Naive thymus-derived CD8-positive, alpha-beta T cell (primary cell): ENCODE data around the gene COBL. TPM values are rescaled to one million over a fixed set of nuclear protein-coding genes. Genes with fewer than 3 reads are reported as not detected.

Experiments
- ATAC-seq, 2 donors: fragments of 150-1000 bp; cut with Tn5 transposase in 1 of 2; sonication (Bioruptor Pico), chemical (Tn5 transposase) in 1 of 2; 1 replicate in 1 of 2; 2 replicates in 1 of 2; pipeline ENCODE4 v1.10.0; 2021; ENCODE audit warnings: mild to moderate bottlenecking in 2 of 2, moderate library complexity in 2 of 2
- POLR2A ChIA-PET: fragments of 350-600 bp; sonication (Branson Sonifier 250); formaldehyde crosslinking; loops from one replicate; lab custom pipeline; 2021; ENCODE audit warnings: antibody characterized with exemption; lab: Charles Lee
- DNase-seq, 10 donors: peaks; one replicate each; pipeline versions ENCODE4 v3.0.0 to v3.0.0-alpha.2; 2020 to 2022
- H3K27ac Mint-ChIP-seq, 10 donors: one replicate each; pipeline ENCODE4 v1.8.0; 2020 to 2022; ENCODE audit warnings: mild to moderate bottlenecking in 10 of 10, mixed read lengths in 10 of 10, moderate library complexity in 4 of 10, inconsistent platforms in 1 of 10
- H3K27me3 Mint-ChIP-seq, 5 donors: one replicate each; pipeline ENCODE4 v1.8.0; 2021 to 2022; ENCODE audit warnings: mixed read lengths in 5 of 5
- H3K36me3 Mint-ChIP-seq, 3 donors: one replicate each; pipeline ENCODE4 v1.8.0; 2020 to 2022; ENCODE audit warnings: mixed read lengths in 3 of 3, mild to moderate bottlenecking in 2 of 3, inconsistent platforms in 1 of 3
- H3K4me1 Mint-ChIP-seq, 4 donors: one replicate each; pipeline ENCODE4 v1.8.0; 2021 to 2022; ENCODE audit warnings: mixed read lengths in 4 of 4
- H3K4me3 Mint-ChIP-seq, 10 donors: one replicate each; pipeline ENCODE4 v1.8.0; 2020 to 2022; ENCODE audit warnings: mild to moderate bottlenecking in 10 of 10, mixed read lengths in 10 of 10, moderate library complexity in 6 of 10, inconsistent platforms in 1 of 10
- H3K9me3 Mint-ChIP-seq, 9 donors: one replicate each; pipeline ENCODE4 v1.8.0; 2020 to 2022; ENCODE audit warnings: mixed read lengths in 9 of 9, mild to moderate bottlenecking in 3 of 9, inconsistent platforms in 1 of 9, moderate library complexity in 1 of 9
- polyA plus RNA-seq, 3 donors: library from polyadenylated mRNA; unstranded; fragments of 300-500 nt; fragmentation: Illumina TruSeq; gene quantifications; one replicate each; pipeline ENCODE4 v1.2.3, GENCODE V29; 2021
- total RNA-seq, 8 experiments: library from RNA in 2 of 8; stranded (reverse) in 2 of 8; gene quantifications; one replicate each; pipeline ENCODE4 v1.2.3 and lab custom pipeline; 2021 to 2026

COBL gene
- total and polyA plus RNA-seq, 5 experiments from 2014 or later, result not detected

GRCh38 chr7:51189777-51190176 lies 126.8 kb downstream of the COBL start:
- Mint-ChIP-seq H3K27me3 (peaks cover 0 to 4% (median 0%) of the 10 kb centered on the region in 5 donors), H3K27ac (no peak overlapping the region), H3K9me3 (no peaks in the 10 kb centered on the region), H3K4me3 (no peak overlapping the region), H3K36me3 (no peaks in the 10 kb centered on the region), H3K4me1 (no peaks in the 10 kb centered on the region)
- POLR2A ChIA-PET, result no interaction called here
- no peak for DNase-seq
- ATAC-seq, result no peak

GRCh38 chr7:51188987-51189386 lies 127.6 kb downstream of the COBL start:
- Mint-ChIP-seq H3K27ac (no peak overlapping the region), H3K27me3 (peaks cover 0 to 4% (median 0%) of the 10 kb centered on the region in 5 donors), H3K36me3 (no peaks in the 10 kb centered on the region), H3K9me3 (no peaks in the 10 kb centered on the region), H3K4me1 (no peaks in the 10 kb centered on the region), H3K4me3 (no peak overlapping the region)
- DNase-seq, result no peak
- ATAC-seq, result no peak
- POLR2A ChIA-PET, result no interaction called here

- Mint-ChIP-seq H3K4me3 (no peak overlapping the region), H3K27ac (no peak overlapping the region)
Measured at GRCh38 chr7:51187941-51188340, 128.7 kb downstream of the COBL start.

GRCh38 chr7:51186531-51186930 lies 130.1 kb downstream of the COBL start:
- no peaks in the 10 kb centered on the region for H3K36me3 Mint-ChIP-seq
- DNase-seq (no peak), ATAC-seq (no peak)
- peaks cover 2 to 14% (median 7%) of the 10 kb centered on the region in 5 donors for H3K27me3 Mint-ChIP-seq
- H3K4me3 Mint-ChIP-seq, result no peak overlapping the region
- H3K4me1 Mint-ChIP-seq, result no peaks in the 10 kb centered on the region
- H3K27ac Mint-ChIP-seq, result no peak overlapping the region
- no peaks in the 10 kb centered on the region for H3K9me3 Mint-ChIP-seq
- POLR2A ChIA-PET, result no interaction called here

More at GRCh38 chr7:51187941-51188340, 128.7 kb downstream of the COBL start:
- H3K4me1 Mint-ChIP-seq, result no peaks in the 10 kb centered on the region
- POLR2A ChIA-PET, result no interaction called here
- H3K9me3 Mint-ChIP-seq, result no peaks in the 10 kb centered on the region
- no peak for ATAC-seq
- DNase-seq, result no peak
- H3K27me3 Mint-ChIP-seq, result peaks cover 0 to 4% (median 0%) of the 10 kb centered on the region in 5 donors
- H3K36me3 Mint-ChIP-seq, result no peaks in the 10 kb centered on the region

- ATAC-seq (no peak), DNase-seq (no peak)
- Mint-ChIP-seq H3K27me3 (peaks cover 2 to 21% (median 4%) of the 10 kb centered on the region in 5 donors), H3K27ac (peak overlapping the region in 1 of 10 donors; percentile 67), H3K9me3 (no peaks in the 10 kb centered on the region), H3K4me3 (no peak overlapping the region), H3K36me3 (no peaks in the 10 kb centered on the region), H3K4me1 (no peaks in the 10 kb centered on the region)
- POLR2A ChIA-PET, result no interaction called here
Measured at GRCh38 chr7:51182636-51183166, 133.9 kb downstream of the COBL start.

GRCh38 chr7:51180092-51180491 lies 136.5 kb downstream of the COBL start:
- no peaks in the 10 kb centered on the region for H3K9me3 Mint-ChIP-seq
- ATAC-seq, result no peak
- H3K4me1 Mint-ChIP-seq, result no peaks in the 10 kb centered on the region
- H3K27ac Mint-ChIP-seq, result no peak overlapping the region
- H3K36me3 Mint-ChIP-seq, result no peaks in the 10 kb centered on the region
- POLR2A ChIA-PET, result no interaction called here
- no peak overlapping the region for H3K4me3 Mint-ChIP-seq
- no peak for DNase-seq
- H3K27me3 Mint-ChIP-seq, result peaks cover 4 to 21% (median 8%) of the 10 kb centered on the region in 5 donors

GRCh38 chr7:51175992-51176388 lies 140.6 kb downstream of the COBL start:
- Mint-ChIP-seq H3K4me1 (no peaks in the 10 kb centered on the region), H3K4me3 (no peak overlapping the region), H3K36me3 (no peaks in the 10 kb centered on the region), H3K27me3 (peaks cover 2 to 5% (median 3%) of the 10 kb centered on the region in 5 donors), H3K27ac (no peak overlapping the region), H3K9me3 (no peaks in the 10 kb centered on the region)
- ATAC-seq (no peak), DNase-seq (no peak)
- POLR2A ChIA-PET, result no interaction called here

GRCh38 chr7:51175316-51175991 lies 141.2 kb downstream of the COBL start:
- no peak overlapping the region for H3K27ac Mint-ChIP-seq
- H3K27me3 Mint-ChIP-seq, result peaks cover 0 to 5% (median 2%) of the 10 kb centered on the region in 5 donors
- H3K36me3 Mint-ChIP-seq, result no peaks in the 10 kb centered on the region
- H3K4me1 Mint-ChIP-seq, result no peaks in the 10 kb centered on the region
- POLR2A ChIA-PET, result no interaction called here
- DNase-seq, result no peak
- no peak overlapping the region for H3K4me3 Mint-ChIP-seq
- no peak for ATAC-seq
- no peaks in the 10 kb centered on the region for H3K9me3 Mint-ChIP-seq

GRCh38 chr7:51165337-51165736 lies 151.3 kb downstream of the COBL start:
- Mint-ChIP-seq H3K9me3 (no peaks in the 10 kb centered on the region), H3K4me3 (no peak overlapping the region), H3K27ac (no peak overlapping the region), H3K36me3 (no peaks in the 10 kb centered on the region), H3K27me3 (peaks cover 7 to 29% (median 10%) of the 10 kb centered on the region in 5 donors), H3K4me1 (peaks cover 0 to 6% (median 4%) of the 10 kb centered on the region in 4 donors)
- POLR2A ChIA-PET, result no interaction called here
- no peak for ATAC-seq
- DNase-seq, result no peak

- Mint-ChIP-seq H3K4me3 (no peak overlapping the region), H3K27ac (no peak overlapping the region), H3K9me3 (no peaks in the 10 kb centered on the region), H3K27me3 (peaks cover 12 to 39% (median 14%) of the 10 kb centered on the region in 5 donors), H3K4me1 (peaks cover 0 to 6% (median 4%) of the 10 kb centered on the region in 4 donors), H3K36me3 (no peaks in the 10 kb centered on the region)
- POLR2A ChIA-PET, result no interaction called here
- peak; percentile 72 for ATAC-seq
- peak; percentile 5 to 75 (median 50) for DNase-seq
Measured at GRCh38 chr7:51162724-51163329, 153.8 kb downstream of the COBL start.

GRCh38 chr7:51161937-51162336 lies 154.7 kb downstream of the COBL start:
- peaks cover 0 to 7% (median 4%) of the 10 kb centered on the region in 4 donors for H3K4me1 Mint-ChIP-seq
- DNase-seq (no peak), ATAC-seq (no peak)
- POLR2A ChIA-PET, result no interaction called here
- no peaks in the 10 kb centered on the region for H3K36me3 Mint-ChIP-seq
- peaks cover 12 to 41% (median 15%) of the 10 kb centered on the region in 5 donors for H3K27me3 Mint-ChIP-seq
- H3K27ac Mint-ChIP-seq, result no peak overlapping the region
- no peaks in the 10 kb centered on the region for H3K9me3 Mint-ChIP-seq
- no peak overlapping the region for H3K4me3 Mint-ChIP-seq

- peak; percentile 21 to 70 (median 38) for DNase-seq
- POLR2A ChIA-PET, result interaction anchor here (0.6 kb wide), 1 partner anchor 962 kb away, joined by 3 read pairs; no protein-coding TSS in a partner anchor
- H3K9me3 Mint-ChIP-seq, result no peaks in the 10 kb centered on the region
- peaks cover 13 to 41% (median 15%) of the 10 kb centered on the region in 5 donors for H3K27me3 Mint-ChIP-seq
- peak overlapping the region in 1 of 10 donors; percentile 7 for H3K27ac Mint-ChIP-seq
- H3K4me1 Mint-ChIP-seq, result peaks cover 0 to 11% (median 4%) of the 10 kb centered on the region in 4 donors
- peak; percentile 63 to 73 for ATAC-seq
- no peak overlapping the region for H3K4me3 Mint-ChIP-seq
- no peaks in the 10 kb centered on the region for H3K36me3 Mint-ChIP-seq
Measured at GRCh38 chr7:51160990-51161615, 155.5 kb downstream of the COBL start.

- POLR2A ChIA-PET, result interaction anchor here (0.6 kb wide), 1 partner anchor 962 kb away, joined by 3 read pairs; no protein-coding TSS in a partner anchor
Measured at GRCh38 chr7:51160411-51160810, 156.2 kb downstream of the COBL start.

More at GRCh38 chr7:51160411-51160810, 156.2 kb downstream of the COBL start:
- DNase-seq (no peak), ATAC-seq (no peak)
- Mint-ChIP-seq H3K4me1 (peaks cover 0 to 11% (median 4%) of the 10 kb centered on the region in 4 donors), H3K27me3 (peaks cover 13 to 41% (median 15%) of the 10 kb centered on the region in 5 donors), H3K4me3 (no peak overlapping the region), H3K9me3 (no peaks in the 10 kb centered on the region), H3K27ac (no peak overlapping the region), H3K36me3 (no peaks in the 10 kb centered on the region)
